ENCODE data around the gene ATG101.

The ATG101 gene

DNA sequence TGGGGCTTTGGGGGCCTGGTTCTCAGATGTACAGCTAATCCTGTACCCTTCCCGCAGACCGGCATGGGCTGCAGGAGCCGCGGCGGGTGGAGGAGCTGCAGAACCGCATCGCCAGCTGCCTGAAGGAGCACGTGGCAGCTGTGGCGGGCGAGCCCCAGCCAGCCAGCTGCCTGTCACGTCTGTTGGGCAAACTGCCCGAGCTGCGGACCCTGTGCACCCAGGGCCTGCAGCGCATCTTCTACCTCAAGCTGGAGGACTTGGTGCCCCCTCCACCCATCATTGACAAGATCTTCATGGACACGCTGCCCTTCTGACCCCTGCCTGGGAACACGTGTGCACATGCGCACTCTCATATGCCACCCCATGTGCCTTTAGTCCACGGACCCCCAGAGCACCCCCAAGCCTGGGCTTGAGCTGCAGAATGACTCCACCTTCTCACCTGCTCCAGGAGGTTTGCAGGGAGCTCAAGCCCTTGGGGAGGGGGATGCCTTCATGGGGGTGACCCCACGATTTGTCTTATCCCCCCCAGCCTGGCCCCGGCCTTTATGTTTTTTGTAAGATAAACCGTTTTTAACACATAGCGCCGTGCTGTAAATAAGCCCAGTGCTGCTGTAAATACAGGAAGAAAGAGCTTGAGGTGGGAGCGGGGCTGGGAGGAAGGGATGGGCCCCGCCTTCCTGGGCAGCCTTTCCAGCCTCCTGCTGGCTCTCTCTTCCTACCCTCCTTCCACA lies 11.0 kb upstream of the ATG101 start:
- DNase-seq, result peak; percentile 19

- no peak for DNase-seq
Observed at GRCh38 chr12:52059582-52060497, 9.9 kb upstream of the ATG101 start.

DNA sequence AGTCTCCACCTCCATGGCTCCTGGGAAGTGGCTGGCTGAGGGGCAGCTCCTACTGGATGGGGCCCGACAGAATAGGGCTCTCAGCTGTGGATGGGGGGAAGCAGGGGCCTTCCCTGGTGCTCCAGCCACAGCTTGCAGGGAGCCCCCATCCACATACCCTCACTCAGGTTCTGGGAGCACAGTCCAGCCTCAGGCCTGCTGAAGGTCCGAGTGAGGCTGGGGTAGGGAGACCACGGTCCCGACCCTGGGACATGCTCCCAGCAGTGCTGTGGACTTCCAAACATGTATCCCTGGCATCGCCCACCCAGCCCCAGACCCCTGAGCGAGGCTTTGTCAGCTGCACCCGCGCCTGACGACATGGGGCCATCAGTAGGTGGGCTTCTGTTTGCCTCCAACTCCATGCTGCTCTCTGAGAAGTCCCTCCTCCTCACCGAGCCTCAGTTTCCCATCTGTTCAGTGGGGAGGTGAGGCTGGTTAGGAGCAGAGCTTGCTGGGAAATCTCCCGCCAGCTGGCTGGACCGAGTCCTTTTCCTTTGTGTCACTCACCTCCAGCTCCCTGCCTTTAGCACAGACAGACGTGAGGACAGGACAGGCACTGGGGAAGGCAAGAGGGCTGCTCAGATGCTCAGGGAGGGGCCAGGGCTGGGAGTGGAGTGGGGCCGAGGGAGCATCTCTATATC lies 9.1 kb upstream of the ATG101 start:
- DNase-seq, result no peak

- DNase-seq, result no peak
Observed at GRCh38 chr12:52061470-52062166, 8.2 kb upstream of the ATG101 start.

DNA sequence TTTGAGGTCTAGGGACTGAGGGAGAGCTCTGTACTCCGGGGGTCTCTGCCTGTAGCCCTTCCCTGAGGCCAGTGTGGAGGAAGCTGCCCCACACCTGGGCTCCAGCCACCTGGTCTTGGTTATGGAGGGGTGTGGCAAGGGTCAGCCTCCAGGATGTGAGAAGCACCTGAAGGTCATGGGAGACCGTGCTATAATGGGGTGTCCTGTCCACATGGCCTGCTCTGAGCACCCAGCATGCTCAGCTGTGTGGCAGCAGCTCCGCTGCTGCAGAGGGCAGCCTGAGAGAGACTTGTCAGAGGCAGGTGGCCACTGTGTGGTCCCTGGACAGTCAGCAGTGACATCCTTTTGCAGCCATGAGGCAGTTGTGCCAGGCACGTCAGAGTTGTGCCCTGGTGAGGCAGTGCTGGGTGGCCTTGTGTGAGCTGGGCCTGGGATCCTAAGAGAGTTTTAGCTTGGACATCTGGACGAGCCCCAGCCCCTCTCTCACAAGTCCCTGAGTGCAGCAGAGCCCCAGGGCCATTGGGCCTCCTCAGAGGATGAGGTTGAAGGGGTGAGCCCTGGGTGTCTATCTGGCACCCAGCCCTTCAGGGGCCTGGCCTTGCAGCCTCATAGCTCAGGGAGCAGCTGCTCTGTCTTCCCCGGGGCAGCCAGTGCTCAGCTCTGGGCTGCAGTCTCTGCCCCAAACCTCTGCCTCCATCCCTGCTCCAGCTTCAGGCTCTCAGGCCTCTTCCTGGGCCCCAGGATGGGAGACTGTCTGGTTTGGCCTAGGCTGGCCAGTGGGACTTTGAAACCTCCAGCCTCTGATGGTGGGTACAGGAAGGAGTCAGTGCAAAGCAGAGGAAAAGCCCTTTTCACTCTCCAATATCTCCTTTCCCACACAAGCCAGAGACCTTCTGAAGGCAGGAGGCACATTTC lies 7.4 kb upstream of the ATG101 start:
- no peak for DNase-seq

DNA sequence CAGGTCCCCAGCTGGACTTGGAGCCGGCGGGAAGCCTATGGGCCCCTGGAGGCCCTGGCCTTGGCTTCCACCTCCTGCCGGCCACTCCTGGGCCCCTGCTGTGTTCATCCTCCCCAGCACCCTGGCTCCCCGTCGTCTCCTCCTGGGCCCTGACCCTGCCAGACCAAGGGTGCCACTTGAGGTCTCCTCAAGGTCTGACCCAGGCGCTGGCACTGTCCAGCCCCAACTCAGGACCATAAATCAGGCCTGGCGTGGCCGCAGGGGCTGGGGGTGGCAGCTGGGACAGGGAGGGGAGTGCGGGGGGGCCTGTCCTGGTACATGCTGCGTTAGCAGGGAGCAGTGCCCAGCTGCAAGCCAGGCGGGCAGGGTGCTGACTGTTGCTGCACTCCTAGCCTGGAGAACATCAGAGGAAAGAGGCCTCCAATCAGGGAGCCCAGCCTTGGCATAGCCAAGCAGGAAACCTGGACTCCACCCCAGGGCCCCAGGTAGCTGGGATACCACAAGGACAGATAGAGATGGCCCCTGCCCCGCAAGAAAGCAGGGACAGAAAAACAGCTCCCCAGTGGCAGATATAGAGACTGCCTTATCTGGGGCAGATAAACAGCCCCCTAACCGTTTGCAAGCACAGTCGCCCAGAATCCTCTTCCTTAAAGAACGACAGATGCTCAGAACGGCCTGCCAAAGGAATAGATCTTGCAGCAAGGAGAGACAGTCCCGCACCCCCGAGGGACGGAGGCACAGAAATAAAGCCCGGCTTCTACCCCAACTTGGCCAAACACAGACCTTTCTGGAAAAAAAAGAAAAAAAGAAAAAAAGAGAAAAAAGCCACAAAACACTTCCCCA lies 6.5 kb upstream of the ATG101 start:
- DNase-seq, result no peak

GRCh38 chr12:52063981-52064649 lies 5.7 kb upstream of the ATG101 start:
- no peak for DNase-seq

- DNase-seq, result no peak
Observed at GRCh38 chr12:52066346-52067080, 3.3 kb upstream of the ATG101 start.

- DNase-seq, result no peak
Observed at GRCh38 chr12:52067081-52067374, 2.8 kb upstream of the ATG101 start.

DNA sequence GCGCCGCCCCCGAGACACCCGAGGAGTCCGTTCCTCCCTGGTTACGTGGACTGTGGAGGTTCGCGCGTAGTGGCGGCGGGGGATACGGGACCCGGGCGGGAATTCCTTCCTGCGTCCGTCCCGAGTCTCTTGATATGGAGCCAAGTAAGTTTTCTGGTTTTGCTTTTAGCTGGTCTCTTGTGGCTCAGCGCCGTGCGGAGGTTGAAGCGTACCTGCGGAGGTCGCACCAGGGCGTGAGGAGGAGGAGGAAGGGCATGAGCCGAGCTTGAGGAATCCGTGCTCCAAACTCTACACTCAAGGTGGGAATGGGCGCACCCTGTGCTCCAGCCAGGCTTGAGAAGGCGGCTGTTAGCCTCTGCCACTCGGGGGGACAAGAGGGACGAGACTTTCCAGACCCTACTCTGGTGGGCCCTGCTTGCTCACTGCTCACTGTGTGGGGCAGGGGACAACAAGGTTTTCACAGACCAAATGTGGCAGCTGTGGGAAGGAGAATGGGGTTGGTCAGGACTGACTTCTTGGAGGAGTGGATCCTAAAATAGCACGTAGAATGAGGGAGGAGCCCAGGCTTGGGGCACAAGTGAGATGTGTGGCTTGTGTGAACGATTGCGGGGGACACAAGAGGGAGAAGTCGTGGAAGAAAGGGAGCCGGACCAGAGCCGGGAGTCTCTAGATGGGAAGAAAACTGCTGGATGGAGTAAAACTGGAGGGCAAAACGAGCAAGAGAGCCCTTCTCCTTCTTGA lies 577 bp downstream of the ATG101 start:
- no peak for DNase-seq

GRCh38 chr12:52073531-52074381 lies 4.0 kb downstream of the ATG101 start:
- DNase-seq, result peak; percentile 93

GRCh38 chr12:52074971-52075724 lies 5.4 kb downstream of the ATG101 start:
- no peak for DNase-seq

DNA sequence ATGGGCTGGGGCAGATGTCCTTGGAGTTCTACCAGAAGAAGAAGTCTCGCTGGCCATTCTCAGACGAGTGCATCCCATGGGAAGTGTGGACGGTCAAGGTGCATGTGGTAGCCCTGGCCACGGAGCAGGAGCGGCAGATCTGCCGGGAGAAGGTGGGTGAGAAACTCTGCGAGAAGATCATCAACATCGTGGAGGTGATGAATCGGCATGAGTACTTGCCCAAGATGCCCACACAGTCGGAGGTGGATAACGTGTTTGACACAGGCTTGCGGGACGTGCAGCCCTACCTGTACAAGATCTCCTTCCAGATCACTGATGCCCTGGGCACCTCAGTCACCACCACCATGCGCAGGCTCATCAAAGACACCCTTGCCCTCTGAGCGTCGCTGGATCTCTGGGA lies 7.0 kb downstream of the ATG101 start:
- no peak for DNase-seq

- no peak for DNase-seq
Observed at GRCh38 chr12:52078276-52078675, 8.5 kb downstream of the ATG101 start.

DNA sequence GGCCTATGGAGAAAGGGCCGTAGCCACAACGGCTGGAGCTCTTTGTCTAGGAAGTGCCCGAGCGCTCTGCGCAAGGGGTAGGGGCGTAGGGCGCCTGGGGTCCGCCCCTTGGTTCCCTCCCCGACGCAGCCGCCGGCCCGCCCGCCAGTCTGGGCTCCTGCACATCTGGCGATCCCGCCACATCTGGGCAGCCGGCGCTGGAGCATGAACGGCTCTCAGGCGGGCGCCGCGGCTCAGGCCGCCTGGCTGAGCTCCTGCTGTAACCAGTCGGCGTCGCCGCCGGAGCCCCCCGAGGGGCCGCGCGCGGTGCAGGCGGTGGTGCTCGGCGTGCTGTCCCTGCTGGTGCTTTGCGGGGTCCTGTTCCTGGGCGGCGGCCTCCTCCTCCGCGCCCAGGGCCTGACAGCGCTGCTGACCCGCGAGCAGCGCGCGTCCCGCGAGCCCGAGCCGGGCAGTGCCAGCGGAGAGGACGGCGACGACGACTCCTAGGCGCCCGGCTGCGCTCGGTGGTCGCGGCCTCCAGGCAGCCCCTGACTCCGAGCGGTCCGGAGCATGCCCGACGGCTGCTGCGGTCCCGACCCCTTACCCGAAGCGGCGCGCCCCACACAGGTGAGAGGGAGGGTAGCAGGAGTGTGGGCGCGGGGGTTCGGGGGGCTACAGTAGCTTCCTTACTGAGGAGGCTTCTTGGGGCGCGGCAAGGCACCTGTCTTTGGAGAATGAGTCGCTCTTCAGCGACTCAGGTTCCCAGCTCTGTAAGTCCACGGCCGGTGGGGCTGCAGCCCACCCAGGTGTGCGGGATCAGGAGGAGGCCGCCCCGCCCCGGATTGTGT lies 10.0 kb downstream of the ATG101 start, which contains the start of gene SMIM41:
TSS of gene SMIM41 (plus strand) at position 129 of the 827 bp plus-strand sequence. CDS start at position 205, 76 bp downstream.
- DNase-seq, result no peak
